DMS153 treated with DMSO at 0.1 percent for 48 hours (cell line): Measurements from ENCODE around the gene ENSA.
"Not testable (repeated sequence)": the region's sequence is repeated elsewhere in the genome, so short reads cannot be mapped to it uniquely, and the experiment has no call there.

Experiments used
- DNase-seq: peaks from one replicate; lab custom pipeline; 2025; ENCODE audit not compliant: unreplicated experiment; lab: John Stamatoyannopoulos, UW

ENSA gene

GRCh38 chr1:150581962-150582361, 47.5 kb downstream of the ENSA start:
- DNase-seq = not testable (repeated sequence)

- DNase-seq = not testable (repeated sequence)
Measured at GRCh38 chr1:150581437-150581836, 48.0 kb downstream of the ENSA start.

- DNase-seq = not testable (repeated sequence)
Measured at GRCh38 chr1:150580966-150581365, 48.4 kb downstream of the ENSA start.

GRCh38 chr1:150579945-150580642, 49.3 kb downstream of the ENSA start:
- DNase-seq = no peak

GRCh38 chr1:150579110-150579944, 50.1 kb downstream of the ENSA start, which contains the start of gene MCL1:
MCL1 (minus strand) TSS chr1:150579610; CDS start chr1:150579530, 80 bp downstream.
- DNase-seq = peak; percentile 94

GRCh38 chr1:150578272-150579109, 50.9 kb downstream of the ENSA start:
- peak; percentile 72 for DNase-seq

GRCh38 chr1:150577557-150578271, 51.7 kb downstream of the ENSA start:
- DNase-seq = no peak

- DNase-seq = no peak
Measured at GRCh38 chr1:150576794-150577556, 52.4 kb downstream of the ENSA start.

GRCh38 chr1:150576367-150576711, 53.1 kb downstream of the ENSA start:
- DNase-seq = no peak

GRCh38 chr1:150575518-150576366, 53.7 kb downstream of the ENSA start:
- DNase-seq = peak; percentile 31

- DNase-seq = no peak
Measured at GRCh38 chr1:150575072-150575489, 54.3 kb downstream of the ENSA start.

GRCh38 chr1:150574260-150575071, 54.9 kb downstream of the ENSA start:
- no peak for DNase-seq

- DNase-seq = not testable (repeated sequence)
Measured at GRCh38 chr1:150573648-150574071, 55.8 kb downstream of the ENSA start.

- no peak for DNase-seq
Measured at GRCh38 chr1:150572918-150573647, 56.3 kb downstream of the ENSA start.
